Gastroesophageal sphincter (tissue), 3 donors: Measurements from ENCODE around the gene SLC29A3.

Experiments used
- EP300 ChIP-seq: sonication (generic); formaldehyde crosslinking; IDR thresholded peaks from one replicate; pipeline ENCODE4 v1.6.1; 2017; ENCODE audit warnings: antibody characterized with exemption, mild to moderate bottlenecking
- POLR2A ChIP-seq, 2 donors: fragments of 450-650 bp; IDR thresholded peaks; one replicate each; pipeline ENCODE4 v1.6.1; 2017; ENCODE audit warnings: antibody characterized with exemption in 2 of 2, mild to moderate bottlenecking in 2 of 2, moderate library complexity in 1 of 2
- POLR2AphosphoS5 ChIP-seq: sonication (generic); formaldehyde crosslinking; IDR thresholded peaks from one replicate; pipeline ENCODE4 v1.6.1; 2017; ENCODE audit warnings: antibody characterized with exemption
- TF ChIP-seq, protein P1 (sequence below), 4 experiments: fragments of 200-600 bp in 2 of 4; fragments of 450-650 bp in 2 of 4; sonication (generic) in 1 of 4; IDR thresholded peaks; one replicate each; pipeline ENCODE4 v1.5.1; 2017 to 2019; ENCODE audit warnings: antibody characterized with exemption in 4 of 4, mild to moderate bottlenecking in 2 of 4, moderate library complexity in 2 of 4

DNA sequence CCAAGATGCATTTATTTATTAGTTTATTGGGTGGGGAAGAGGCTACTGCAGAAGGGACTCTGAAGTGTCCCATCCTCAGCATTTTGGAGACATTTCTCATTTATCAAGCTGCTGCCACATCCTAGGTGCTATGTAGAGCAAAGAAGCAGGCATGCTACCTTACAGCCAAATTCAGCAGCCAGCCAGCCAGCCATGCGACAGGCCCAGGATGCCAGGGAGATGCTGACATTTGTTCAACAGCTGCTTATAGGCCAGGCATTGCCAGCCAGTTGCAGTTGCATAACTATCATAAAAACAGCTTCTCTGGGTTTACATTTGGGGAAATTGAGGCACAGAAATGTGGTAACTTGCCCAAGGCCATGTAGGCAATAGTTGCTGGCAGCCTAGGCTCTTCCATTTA is 2.3 kb downstream of the SLC29A3 start:
- TF ChIP-seq POLR2A (IDR thresholded peaks at IDR 0.05) (no peak), EP300 (no peak), POLR2AphosphoS5 (no peak)
- TF ChIP-seq, protein P1, sequence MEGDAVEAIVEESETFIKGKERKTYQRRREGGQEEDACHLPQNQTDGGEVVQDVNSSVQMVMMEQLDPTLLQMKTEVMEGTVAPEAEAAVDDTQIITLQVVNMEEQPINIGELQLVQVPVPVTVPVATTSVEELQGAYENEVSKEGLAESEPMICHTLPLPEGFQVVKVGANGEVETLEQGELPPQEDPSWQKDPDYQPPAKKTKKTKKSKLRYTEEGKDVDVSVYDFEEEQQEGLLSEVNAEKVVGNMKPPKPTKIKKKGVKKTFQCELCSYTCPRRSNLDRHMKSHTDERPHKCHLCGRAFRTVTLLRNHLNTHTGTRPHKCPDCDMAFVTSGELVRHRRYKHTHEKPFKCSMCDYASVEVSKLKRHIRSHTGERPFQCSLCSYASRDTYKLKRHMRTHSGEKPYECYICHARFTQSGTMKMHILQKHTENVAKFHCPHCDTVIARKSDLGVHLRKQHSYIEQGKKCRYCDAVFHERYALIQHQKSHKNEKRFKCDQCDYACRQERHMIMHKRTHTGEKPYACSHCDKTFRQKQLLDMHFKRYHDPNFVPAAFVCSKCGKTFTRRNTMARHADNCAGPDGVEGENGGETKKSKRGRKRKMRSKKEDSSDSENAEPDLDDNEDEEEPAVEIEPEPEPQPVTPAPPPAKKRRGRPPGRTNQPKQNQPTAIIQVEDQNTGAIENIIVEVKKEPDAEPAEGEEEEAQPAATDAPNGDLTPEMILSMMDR (IDR thresholded peaks at IDR 0.05): no peak
